GM12892 (cell line): Measurements from ENCODE around the gene CFDP1.
A peak's percentile ranks its signal among the peaks of the same experiment; 100 is the strongest.

Experiments used
- DNase-seq: peaks from one replicate; pipeline ENCODE4 v3.0.0; 2011; ENCODE audit not compliant: insufficient read length
- FAIRE-seq: peaks from 2 replicates; lab custom pipeline; 2011; peaks lifted over from hg19 to GRCh38; lab: Jason Lieb, UNC
- POLR2A ChIP-seq: IDR thresholded peaks from 2 replicates; pipeline ENCODE4 v1.6.1; 2011; ENCODE audit warnings: low read depth, low read length, control low read depth
- POLR2AphosphoS5 ChIP-seq: IDR thresholded peaks from 2 replicates; pipeline ENCODE4 v1.6.1; 2011; ENCODE audit warnings: low read depth, low read length, control low read depth
- TAF1 ChIP-seq: IDR thresholded peaks from 2 replicates; pipeline ENCODE4 v1.6.1; 2011; ENCODE audit warnings: low read depth, mild to moderate bottlenecking, control low read depth, low read length, borderline replicate concordance

CFDP1 gene

DNA sequence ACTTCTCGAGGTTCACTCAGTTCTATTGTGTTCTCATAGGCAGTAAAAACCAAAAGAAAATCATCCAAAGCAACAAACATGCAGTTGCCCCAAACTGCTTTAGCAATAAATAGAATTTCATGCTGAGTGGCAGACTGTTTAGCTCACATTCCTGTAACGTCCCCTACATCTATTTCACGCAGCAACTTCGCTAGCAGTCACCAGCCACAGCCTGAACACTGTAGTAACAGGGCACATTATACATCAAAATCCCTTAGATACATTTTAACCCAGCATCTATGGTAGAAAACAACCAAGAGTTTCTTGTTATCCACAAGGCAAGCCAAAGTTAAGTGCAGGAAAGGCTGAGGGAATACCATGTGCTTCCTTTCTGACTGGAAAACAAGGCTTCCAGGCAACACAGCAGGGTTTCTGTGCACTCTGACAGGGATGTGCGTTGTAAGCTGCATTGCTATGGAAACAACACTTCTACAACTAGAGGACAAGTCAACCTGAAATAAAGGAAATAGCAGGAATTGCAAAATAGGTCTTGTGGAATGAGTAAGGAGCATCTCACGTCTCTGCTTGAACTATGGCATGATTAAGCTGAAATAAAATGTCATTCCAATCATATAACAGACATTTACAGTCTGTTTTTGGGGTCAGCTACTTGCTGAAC lies 55.4 kb downstream of the CFDP1 start:
- no peak for TF ChIP-seq POLR2AphosphoS5
- no peak for TF ChIP-seq TAF1
- TF ChIP-seq POLR2A: no peak
- no peak for DNase-seq
- peak; percentile 88 for FAIRE-seq

DNA sequence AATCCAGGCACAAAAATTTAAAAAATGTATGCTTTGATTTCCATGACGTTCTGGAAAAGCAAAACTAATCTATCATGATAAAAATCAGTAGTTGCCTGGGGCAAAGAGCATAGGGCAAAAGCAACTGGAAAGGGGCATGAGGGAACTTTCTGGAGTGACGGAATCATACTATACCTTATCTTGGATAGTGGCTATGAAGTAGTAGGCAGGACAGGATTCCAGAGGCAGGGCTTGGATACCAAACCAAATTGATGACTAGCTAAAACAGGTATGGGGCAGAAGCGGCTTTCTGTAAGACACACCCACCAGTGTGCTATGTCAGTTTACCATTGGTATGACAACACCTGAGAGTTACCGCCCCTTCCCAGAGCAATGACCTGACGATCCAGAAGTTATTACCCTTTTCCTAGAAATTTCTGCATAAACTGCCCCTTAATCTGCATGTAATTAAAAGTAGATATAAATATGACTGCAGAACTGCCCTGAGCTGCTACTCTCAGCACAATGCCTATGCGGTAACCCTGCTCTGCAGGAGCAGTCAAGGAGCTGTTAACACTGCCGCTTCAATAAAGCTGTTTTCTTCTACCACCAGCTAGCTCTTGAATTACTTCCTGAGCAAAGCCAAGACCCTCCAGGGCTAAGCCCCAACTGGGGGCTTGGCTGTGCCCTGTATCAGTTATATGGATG lies 56.7 kb downstream of the CFDP1 start:
- FAIRE-seq (no peak), DNase-seq (no peak)
- TF ChIP-seq TAF1: no peak

- no peak for FAIRE-seq
These were observed 58.9 kb downstream of the CFDP1 start for GRCh38 chr16:75374388-75374787.

DNA sequence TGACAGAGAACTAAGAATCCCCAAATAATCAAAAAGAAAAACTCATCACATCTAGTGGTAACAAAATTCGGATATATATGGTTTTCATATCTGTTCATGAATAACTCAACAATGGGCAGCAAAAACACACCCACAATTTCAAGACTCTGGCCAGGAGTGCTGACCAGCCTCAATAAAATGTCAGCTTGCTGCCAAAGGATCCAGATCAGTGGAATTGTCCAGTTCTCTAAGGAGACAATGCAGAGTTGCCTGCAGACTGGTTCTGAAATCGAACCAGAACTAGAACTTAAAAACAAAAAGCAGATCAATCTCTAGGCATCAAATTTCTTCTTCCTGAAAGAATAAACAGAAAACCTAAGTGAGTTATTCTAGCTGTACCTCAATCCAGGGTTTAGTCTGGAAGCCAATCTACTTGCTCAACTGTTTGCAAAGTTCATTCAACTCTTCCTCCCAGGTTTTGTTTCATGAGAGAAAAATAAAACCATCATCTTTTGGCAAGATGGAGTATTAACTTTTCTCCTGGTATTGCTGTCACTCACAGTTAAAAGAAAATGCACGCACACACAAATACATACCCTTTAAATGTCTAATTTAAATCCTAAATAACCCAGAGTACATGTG lies 61.0 kb downstream of the CFDP1 start:
- TF ChIP-seq POLR2AphosphoS5: no peak
- TF ChIP-seq POLR2A: no peak
- no peak for TF ChIP-seq TAF1
- FAIRE-seq: no peak
- DNase-seq: no peak

More at GRCh38 chr16:75374388-75374787, 58.9 kb downstream of the CFDP1 start:
- DNase-seq: no peak
- TF ChIP-seq TAF1 (no peak), POLR2A (no peak), POLR2AphosphoS5 (no peak)

DNA sequence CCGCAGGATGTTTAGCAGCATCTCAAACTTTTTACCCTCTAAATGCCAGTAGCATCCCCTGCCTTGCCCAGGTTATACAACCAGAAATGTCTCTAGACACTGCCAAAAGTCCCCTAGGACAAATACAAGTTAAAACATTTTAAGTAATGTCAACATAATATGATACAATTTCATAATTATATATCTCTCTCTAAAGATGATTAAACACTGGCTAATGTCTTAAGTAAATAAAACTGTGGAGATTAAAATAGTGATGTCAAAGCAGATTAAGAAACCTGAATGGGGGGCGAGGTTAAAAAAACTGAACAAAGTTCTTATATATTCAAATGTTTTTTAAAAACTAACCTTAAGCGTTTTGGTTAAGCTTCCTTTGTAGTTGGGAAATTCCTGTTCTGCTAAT lies 62.1 kb downstream of the CFDP1 start:
- TF ChIP-seq TAF1: no peak
- no peak for TF ChIP-seq POLR2A
- no peak for TF ChIP-seq POLR2AphosphoS5
- DNase-seq: no peak
- FAIRE-seq: no peak

DNA sequence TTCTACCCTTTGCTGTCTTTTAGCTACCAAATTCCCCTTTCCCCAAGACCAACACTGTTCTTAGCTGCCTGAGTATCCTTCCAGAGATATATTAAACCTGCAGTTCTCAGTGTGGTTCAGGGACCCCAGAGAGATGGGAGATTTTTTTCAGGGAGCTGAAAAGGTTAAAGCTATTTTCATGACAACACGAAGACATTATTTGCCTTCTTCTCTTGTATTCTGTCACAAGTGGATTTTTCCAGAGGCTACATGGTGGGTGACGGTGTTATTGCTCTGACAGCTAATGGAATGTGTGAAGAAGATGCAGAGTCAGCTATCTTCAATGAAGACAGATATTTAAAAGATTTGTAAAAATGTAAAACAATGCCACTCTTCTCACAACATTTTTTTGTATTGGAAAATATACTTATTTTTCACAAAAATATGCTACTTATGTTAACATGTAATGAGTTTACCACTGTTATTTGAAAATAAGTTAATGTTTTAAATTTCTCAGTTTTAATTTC lies 69.0 kb downstream of the CFDP1 start:
- no peak for DNase-seq
- FAIRE-seq: no peak
- no peak for TF ChIP-seq TAF1
- no peak for TF ChIP-seq POLR2AphosphoS5
- no peak for TF ChIP-seq POLR2A

GRCh38 chr16:75362846-75363245 lies 70.5 kb downstream of the CFDP1 start:
- no peak for DNase-seq
- no peak for FAIRE-seq
- no peak for TF ChIP-seq POLR2AphosphoS5
- no peak for TF ChIP-seq POLR2A
- no peak for TF ChIP-seq TAF1

GRCh38 chr16:75361936-75362335 lies 71.4 kb downstream of the CFDP1 start:
- no peak for TF ChIP-seq TAF1
- FAIRE-seq (no peak), DNase-seq (no peak)

GRCh38 chr16:75354170-75354569 lies 79.1 kb downstream of the CFDP1 start:
- FAIRE-seq: no peak
- DNase-seq: no peak
- no peak for TF ChIP-seq POLR2A
- TF ChIP-seq POLR2AphosphoS5: no peak
- no peak for TF ChIP-seq TAF1

DNA sequence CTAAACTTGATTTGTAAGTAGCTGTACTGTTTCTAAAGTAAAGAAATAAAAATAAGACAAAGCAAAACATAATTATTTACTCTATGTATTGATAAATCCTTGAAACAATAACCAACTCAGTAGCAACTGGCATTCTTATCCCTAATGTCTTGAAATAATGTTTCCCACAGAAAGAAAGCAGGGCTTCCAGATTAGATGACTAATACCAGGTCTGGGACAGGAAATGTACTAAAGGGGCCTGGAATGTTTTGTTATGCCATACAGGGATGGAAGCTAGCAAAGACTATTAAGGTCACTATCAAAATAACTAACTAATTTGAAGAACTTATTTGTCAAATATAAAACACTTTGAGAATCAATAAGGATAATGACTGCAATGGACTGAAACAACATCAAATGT lies 82.1 kb downstream of the CFDP1 start:
- TF ChIP-seq POLR2A: no peak
- TF ChIP-seq TAF1: no peak
- TF ChIP-seq POLR2AphosphoS5: no peak
- DNase-seq: no peak

DNA sequence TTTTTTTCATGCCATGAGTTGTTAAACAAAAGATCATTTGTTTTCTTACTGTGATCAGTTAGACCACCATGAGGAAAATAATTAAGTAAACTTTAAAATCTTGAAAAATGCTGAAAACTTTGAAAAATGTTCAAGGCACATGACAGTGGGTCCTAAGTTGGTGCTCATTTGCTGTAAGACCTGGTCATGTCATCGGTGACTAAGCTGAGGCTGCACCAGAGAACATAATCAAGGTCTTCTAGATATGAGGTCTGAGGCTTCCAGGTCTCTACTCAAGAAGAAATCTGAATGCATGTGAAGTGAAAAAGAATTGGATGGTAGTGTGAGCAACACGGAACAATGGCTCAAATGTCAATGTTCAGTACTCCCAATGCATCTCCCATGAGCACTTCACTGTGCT lies 87.6 kb downstream of the CFDP1 start:
- no peak for FAIRE-seq

More for the DNA sequence above, 82.1 kb downstream of the CFDP1 start:
- FAIRE-seq: no peak

More for the DNA sequence above, 87.6 kb downstream of the CFDP1 start:
- no peak for DNase-seq
- TF ChIP-seq POLR2A (no peak), POLR2AphosphoS5 (no peak), TAF1 (no peak)
